Uterus (tissue), 2 donors: ENCODE measurements around the gene CAPN1.

ENCODE experiments used
- CTCF ChIP-seq, 4 experiments: fragments of 200-600 bp in 2 of 4; fragments of 450-650 bp in 2 of 4; sonication (generic) in 2 of 4; IDR thresholded peaks; one replicate each; pipeline ENCODE4 v1.5.1; 2016 to 2019; ENCODE audit warnings: antibody characterized with exemption in 4 of 4, mild to moderate bottlenecking in 2 of 4, moderate library complexity in 1 of 4
- POLR2A ChIP-seq, 2 donors: fragments of 450-650 bp; IDR thresholded peaks; one replicate each; pipeline ENCODE4 v1.6.1; 2016; ENCODE audit warnings: antibody characterized with exemption in 2 of 2, mild to moderate bottlenecking in 1 of 2, moderate library complexity in 1 of 2

- TF ChIP-seq CTCF (IDR thresholded peaks at IDR 0.05) (no peak), POLR2A (IDR thresholded peaks at IDR 0.05) (no peak)
Observed at GRCh38 chr11:65185869-65186341, 4.2 kb downstream of the CAPN1 start.
